Endothelial cell of umbilical vein (primary cell): ENCODE data around the gene COL5A3. TPM values are rescaled to one million over a fixed set of nuclear protein-coding genes. Genes with fewer than 3 reads are reported as not detected.

ENCODE experiments used
- BruUV-seq: library from RNA; stranded (reverse); fragments of 400-500 nt; replicated peaks from 2 replicates; lab custom pipeline; 2021; lab: Mats Ljungman, UMichigan
- CTCF ChIA-PET: fragments of 300-600, 350-600 bp; sonication (Branson Sonifier 250); formaldehyde crosslinking; loops from one replicate; lab custom pipeline; 2021; ENCODE audit warnings: antibody characterized with exemption, inconsistent platforms; lab: Charles Lee
- POLR2A ChIA-PET: fragments of 300-600, 350-600 bp; sonication (Branson Sonifier 250); formaldehyde crosslinking; loops from one replicate; lab custom pipeline; 2021; ENCODE audit warnings: antibody characterized with exemption, inconsistent platforms; lab: Charles Lee
- DNase-seq: peaks from one replicate; pipeline ENCODE4 v3.0.0-alpha.2; 2011; ENCODE audit warnings: low read depth, low spot score
- FAIRE-seq: peaks from 2 replicates; lab custom pipeline; 2011; peaks lifted over from hg19 to GRCh38; lab: Jason Lieb, UNC
- H2AFZ ChIP-seq: 2 replicates; pipeline ENCODE4 v1.6.0; 2012; ENCODE audit warnings: low read depth, low read length, control low read depth, inconsistent platforms
- H3K27ac ChIP-seq: 2 replicates; pipeline ENCODE4 v1.5.1; 2011; ENCODE audit warnings: low read depth, mild to moderate bottlenecking, control low read depth, low read length, moderate library complexity; ENCODE audit not compliant: insufficient read depth
- H3K27me3 ChIP-seq, 2 experiments: 2 replicates each; pipeline versions ENCODE4 v1.6.0 to v1.6.1; 2011; ENCODE audit warnings: low read length in 2 of 2, mixed read lengths in 1 of 2; ENCODE audit not compliant: control insufficient read depth in 2 of 2, insufficient read depth in 2 of 2
- H3K36me3 ChIP-seq, 2 experiments: 2 replicates in 1 of 2; 3 replicates in 1 of 2; pipeline ENCODE4 v1.5.1; 2011; ENCODE audit warnings: low read length in 2 of 2, mild to moderate bottlenecking in 1 of 2, moderate library complexity in 1 of 2; ENCODE audit not compliant: control insufficient read depth in 2 of 2, insufficient read depth in 2 of 2; ENCODE audit errors: extremely low read depth in 1 of 2
- H3K4me1 ChIP-seq: 3 replicates; pipeline ENCODE4 v1.5.1; 2011; ENCODE audit warnings: mild to moderate bottlenecking, low read length; ENCODE audit not compliant: control insufficient read depth, insufficient read depth; ENCODE audit errors: extremely low read depth
- H3K4me2 ChIP-seq: 2 replicates; pipeline ENCODE4 v1.6.1; 2011; ENCODE audit warnings: low read length, control low read depth, mixed read lengths; ENCODE audit not compliant: insufficient read depth
- H3K4me3 ChIP-seq, 3 experiments: fragments of 200-600 bp in 1 of 3; sonication (generic), shearing (Covaris generic) in 1 of 3; replicated peaks in 1 of 3; 2 replicates each; pipeline ENCODE4 v1.5.1; 2011 to 2016; ENCODE audit warnings: control low read depth in 3 of 3, low read length in 3 of 3, mild to moderate bottlenecking in 2 of 3, inconsistent platforms in 1 of 3, low read depth in 1 of 3, moderate library complexity in 1 of 3; ENCODE audit not compliant: insufficient read depth in 1 of 3
- H3K79me2 ChIP-seq: 2 replicates; pipeline ENCODE4 v1.6.0; 2012; ENCODE audit warnings: low read length, inconsistent platforms; ENCODE audit not compliant: control insufficient read depth, insufficient read depth
- H3K9ac ChIP-seq: replicated peaks from 2 replicates; pipeline ENCODE3; 2011; ENCODE audit warnings: low read length, control low read depth; ENCODE audit not compliant: insufficient read depth; ENCODE audit errors: extremely low read depth
- H3K9me1 ChIP-seq: replicated peaks from 3 replicates; pipeline ENCODE4 v1.6.0; 2011; ENCODE audit warnings: mild to moderate bottlenecking, low read length; ENCODE audit not compliant: control insufficient read depth, insufficient read depth; ENCODE audit errors: extremely low read depth
- H3K9me3 ChIP-seq: replicated peaks from 2 replicates; pipeline ENCODE4 v1.5.1; 2012; ENCODE audit warnings: low read length, inconsistent platforms; ENCODE audit not compliant: control insufficient read depth, insufficient read depth
- H4K20me1 ChIP-seq: replicated peaks from 2 replicates; pipeline ENCODE3; 2011; ENCODE audit warnings: mild to moderate bottlenecking, low read length; ENCODE audit not compliant: control insufficient read depth, insufficient read depth; ENCODE audit errors: extremely low read depth
- EZH2 ChIP-seq: IDR thresholded peaks from 2 replicates; pipeline ENCODE4 v1.6.1; 2012; ENCODE audit warnings: borderline replicate concordance, low read depth, mild to moderate bottlenecking, moderate library complexity, low read length, inconsistent platforms; ENCODE audit not compliant: severe bottlenecking
- FOS ChIP-seq: IDR thresholded peaks from 2 replicates; pipeline ENCODE4 v1.6.1; 2011; ENCODE audit warnings: mild to moderate bottlenecking, low read length, moderate library complexity, borderline replicate concordance; ENCODE audit not compliant: insufficient read depth
- GATA2 ChIP-seq: IDR thresholded peaks from 2 replicates; pipeline ENCODE4 v1.7.0; 2011; ENCODE audit warnings: low read depth, mild to moderate bottlenecking, moderate library complexity, mixed read lengths, low read length; ENCODE audit not compliant: insufficient read length, insufficient read depth
- JUN ChIP-seq: IDR thresholded peaks from 2 replicates; pipeline ENCODE4 v1.6.1; 2011; ENCODE audit warnings: borderline replicate concordance, low read depth; ENCODE audit not compliant: insufficient read length, insufficient read depth
- MYC ChIP-seq: IDR thresholded peaks from one replicate; pipeline ENCODE4 v1.6.1; 2011; ENCODE audit warnings: mild to moderate bottlenecking, low read depth, low read length
- POLR2A ChIP-seq: IDR thresholded peaks from 2 replicates; pipeline ENCODE4 v1.6.1; 2012; ENCODE audit warnings: low read depth, mild to moderate bottlenecking, control low read depth, low read length
- POLR2AphosphoS5 ChIP-seq: IDR thresholded peaks from 2 replicates; pipeline ENCODE4 v1.6.1; 2012; ENCODE audit warnings: low read depth, mild to moderate bottlenecking, control low read depth, low read length, moderate library complexity; ENCODE audit not compliant: insufficient read depth
- dilution Hi-C: fragments of 300-500 bp; cut with MboI; formaldehyde crosslinking; loops from one replicate; pipeline ENCODE4 v1.15.0; 2019; ENCODE audit warnings: low sequenced_read_pairs; ENCODE audit not compliant: extremely low pct_ligation_motif_present
- intact Hi-C: fragments of 100-400 bp; cut with micrococcal nuclease; formaldehyde crosslinking; loops from one replicate; pipeline ENCODE4 v1.10.0; 2022
- polyA plus RNA-seq, 4 experiments: library from polyadenylated mRNA; depleted of rRNA in 3 of 4; stranded (reverse) in 3 of 4; unstranded in 1 of 4; fragments of >200 nt; gene quantifications; 2 replicates each; pipeline versions ENCODE4 v1.2.1 to v1.2.3, GENCODE V29; 2011 to 2012; ENCODE audit warnings: missing spikeins in 1 of 4
- total RNA-seq: library from RNA; stranded (reverse); gene quantifications from 2 replicates; pipeline ENCODE4 v1.2.3, GENCODE V29; 2021
- TF ChIP-seq, protein P1 (sequence below), 2 donors: IDR thresholded peaks; 1 replicate in 1 of 2; 2 replicates in 1 of 2; pipeline ENCODE4 v1.5.1; 2011; ENCODE audit warnings: low read length in 2 of 2, mild to moderate bottlenecking in 2 of 2, moderate library complexity in 2 of 2, control low read depth in 1 of 2, inconsistent platforms in 1 of 2, low read depth in 1 of 2; ENCODE audit not compliant: insufficient read depth in 1 of 2; ENCODE audit errors: extremely low read depth in 1 of 2
- TF ChIP-seq, protein P2 (sequence below): IDR thresholded peaks from 2 replicates; pipeline ENCODE4 v1.6.1; 2011; ENCODE audit not compliant: insufficient read depth, insufficient read length

The COL5A3 gene
- total and polyA plus RNA-seq, 2 donors (not counting 3 experiments of a cell fraction or from before 2014, with no cell fraction given), result not detected

DNA sequence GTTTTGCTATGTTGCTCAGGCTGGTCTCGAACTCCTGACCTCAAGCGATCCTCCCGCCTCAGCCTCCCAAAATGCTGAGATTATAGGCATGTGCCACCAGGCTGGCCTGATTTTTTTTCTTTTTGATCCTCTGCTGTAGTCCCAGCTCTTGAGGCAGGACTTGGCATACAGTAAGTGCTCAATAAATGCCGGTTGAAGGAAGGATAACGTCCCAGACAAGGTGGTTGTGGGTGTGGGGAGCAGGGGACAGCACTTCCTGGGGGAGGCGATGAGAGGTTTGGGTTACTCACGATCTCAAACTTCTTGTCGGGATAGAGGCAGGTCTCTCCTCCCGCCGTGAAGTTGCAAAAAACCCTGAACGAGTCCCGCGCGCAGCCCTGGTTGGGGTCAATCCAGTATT lies 44.3 kb downstream of the COL5A3 start:
- H3K27ac ChIP-seq, result no peak overlapping the region
- DNase-seq (no peak), FAIRE-seq (no peak)
- no peaks in the 10 kb centered on the region for H3K9me1 ChIP-seq
- BruUV-seq, result no TSS peak
- no peak overlapping the region for H3K4me2 ChIP-seq
- no peak overlapping the region for H3K4me3 ChIP-seq
- POLR2A ChIA-PET, result no interaction called here
- H3K27me3 ChIP-seq, result peaks cover 6 to 8% of the 10 kb centered on the region in 2 experiments
- intact Hi-C loops, result no loop called here
- H4K20me1 ChIP-seq, result no peaks in the 10 kb centered on the region
- CTCF ChIA-PET, result interaction anchor here (0.9 to 1.0 kb wide), 2 partner anchors 12 to 34 kb away, joined by 3 to 4 read pairs; no protein-coding TSS in a partner anchor
- H3K79me2 ChIP-seq, result no peaks in the 10 kb centered on the region
- dilution Hi-C loops, result no loop called here
- TF ChIP-seq, protein P1, sequence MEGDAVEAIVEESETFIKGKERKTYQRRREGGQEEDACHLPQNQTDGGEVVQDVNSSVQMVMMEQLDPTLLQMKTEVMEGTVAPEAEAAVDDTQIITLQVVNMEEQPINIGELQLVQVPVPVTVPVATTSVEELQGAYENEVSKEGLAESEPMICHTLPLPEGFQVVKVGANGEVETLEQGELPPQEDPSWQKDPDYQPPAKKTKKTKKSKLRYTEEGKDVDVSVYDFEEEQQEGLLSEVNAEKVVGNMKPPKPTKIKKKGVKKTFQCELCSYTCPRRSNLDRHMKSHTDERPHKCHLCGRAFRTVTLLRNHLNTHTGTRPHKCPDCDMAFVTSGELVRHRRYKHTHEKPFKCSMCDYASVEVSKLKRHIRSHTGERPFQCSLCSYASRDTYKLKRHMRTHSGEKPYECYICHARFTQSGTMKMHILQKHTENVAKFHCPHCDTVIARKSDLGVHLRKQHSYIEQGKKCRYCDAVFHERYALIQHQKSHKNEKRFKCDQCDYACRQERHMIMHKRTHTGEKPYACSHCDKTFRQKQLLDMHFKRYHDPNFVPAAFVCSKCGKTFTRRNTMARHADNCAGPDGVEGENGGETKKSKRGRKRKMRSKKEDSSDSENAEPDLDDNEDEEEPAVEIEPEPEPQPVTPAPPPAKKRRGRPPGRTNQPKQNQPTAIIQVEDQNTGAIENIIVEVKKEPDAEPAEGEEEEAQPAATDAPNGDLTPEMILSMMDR (IDR thresholded peaks at IDR 0.05; ENCODE audit: extremely low read depth in 1 of 2, insufficient read depth in 1 of 2, low read depth in 1 of 2, low read length in 2 of 2), result no peak
- TF ChIP-seq GATA2, result no peak
- no peak for TF ChIP-seq POLR2A
- no peak for TF ChIP-seq FOS
- no peak for TF ChIP-seq POLR2AphosphoS5
- no peak for TF ChIP-seq MYC
- TF ChIP-seq JUN, result no peak
- TF ChIP-seq, protein P2, sequence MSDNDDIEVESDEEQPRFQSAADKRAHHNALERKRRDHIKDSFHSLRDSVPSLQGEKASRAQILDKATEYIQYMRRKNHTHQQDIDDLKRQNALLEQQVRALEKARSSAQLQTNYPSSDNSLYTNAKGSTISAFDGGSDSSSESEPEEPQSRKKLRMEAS, result no peak
- TF ChIP-seq EZH2, result no peak
- H3K9ac ChIP-seq, result no peak overlapping the region
- no peaks in the 10 kb centered on the region for H3K9me3 ChIP-seq
- no peaks in the 10 kb centered on the region for H3K4me1 ChIP-seq
- H2AFZ ChIP-seq, result no peak overlapping the region
- no peaks in the 10 kb centered on the region for H3K36me3 ChIP-seq
